CD4-positive, alpha-beta T cell treated with Interleukin-17A for 1 hour (primary cell): ENCODE measurements around the gene HAUS7.

ENCODE experiments used
- DNase-seq: peaks from one replicate; pipeline ENCODE4 v3.0.0-alpha.2; 2020

The HAUS7 gene

GRCh38 chrX:153470411-153471363 lies at the start of gene HAUS7:
HAUS7 (minus strand) TSS chrX:153470576; CDS start chrX:153470557, 19 bp downstream.
- DNase-seq: peak; percentile 90

GRCh38 chrX:153519569-153520286 lies 49.4 kb upstream of the HAUS7 start:
- DNase-seq: no peak

- no peak for DNase-seq
Measured at GRCh38 chrX:153517946-153518834, 47.8 kb upstream of the HAUS7 start.

DNA sequence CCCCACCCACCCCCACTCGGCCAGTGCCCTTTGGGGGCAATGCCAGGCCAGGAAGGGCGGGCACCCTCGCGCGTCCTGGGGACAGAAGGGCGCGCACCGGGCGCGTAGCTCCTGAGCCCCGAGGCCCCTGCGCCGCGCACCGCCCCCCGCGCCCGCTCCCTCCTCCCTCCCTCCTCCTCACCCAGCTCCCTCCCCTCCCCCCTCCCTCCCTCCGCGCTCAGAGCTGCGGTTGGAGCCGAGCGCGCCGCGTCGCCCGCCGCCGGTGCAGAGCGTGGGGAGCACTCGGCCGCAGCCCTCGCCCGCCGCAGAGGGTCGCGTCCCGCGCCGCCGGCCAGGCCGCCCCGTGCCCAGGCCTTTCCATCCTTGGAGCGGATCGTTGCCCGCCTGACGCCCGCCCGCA lies 47.0 kb upstream of the HAUS7 start, which contains the start of gene ATP2B3:
TSS of gene ATP2B3 (plus strand) at position 220 of the 400 bp plus-strand sequence. CDS start 18,606 bp downstream, outside the sequence.
- DNase-seq: no peak

DNA sequence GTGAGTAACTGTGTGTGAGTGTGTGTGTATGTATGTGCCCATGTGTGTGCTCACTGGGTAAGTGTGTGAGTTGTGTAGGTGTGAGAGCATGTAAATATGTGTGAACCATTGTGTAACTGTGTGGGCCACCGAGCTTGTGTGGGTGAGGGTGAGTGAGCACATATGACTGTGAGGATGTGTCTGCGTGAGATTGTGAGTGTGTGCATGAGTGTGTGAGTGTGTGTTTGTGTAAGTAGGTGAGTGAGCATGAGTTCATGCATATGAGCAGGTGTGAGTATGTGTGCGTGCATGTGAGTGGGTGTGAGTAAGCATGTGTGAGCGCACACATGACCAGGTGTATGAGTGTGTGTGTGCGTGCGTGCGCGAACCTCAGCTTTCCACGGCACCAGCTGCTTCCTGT lies 45.7 kb upstream of the HAUS7 start:
- DNase-seq: no peak

DNA sequence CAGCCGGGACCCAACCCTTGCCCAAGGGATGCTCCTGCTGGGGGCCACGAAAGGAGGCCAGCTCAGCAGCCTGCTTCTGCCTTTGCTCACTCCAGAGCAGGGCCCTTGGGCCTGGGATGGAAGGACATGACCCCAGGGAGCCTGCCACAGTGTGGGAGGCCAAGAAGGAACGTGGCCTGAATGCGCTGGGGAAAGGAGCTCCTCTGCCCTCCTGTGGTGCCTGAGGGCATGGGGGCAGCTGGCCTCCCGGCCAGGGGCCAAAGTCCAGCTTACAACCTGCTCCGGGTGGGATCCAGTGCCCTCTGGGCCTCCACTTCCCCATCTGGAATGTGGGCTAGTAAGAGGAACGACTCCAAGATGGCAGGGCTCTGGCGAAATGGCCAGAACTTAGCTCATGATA lies 45.1 kb upstream of the HAUS7 start:
- no peak for DNase-seq

GRCh38 chrX:153514259-153514658 lies 43.9 kb upstream of the HAUS7 start:
- DNase-seq: no peak

DNA sequence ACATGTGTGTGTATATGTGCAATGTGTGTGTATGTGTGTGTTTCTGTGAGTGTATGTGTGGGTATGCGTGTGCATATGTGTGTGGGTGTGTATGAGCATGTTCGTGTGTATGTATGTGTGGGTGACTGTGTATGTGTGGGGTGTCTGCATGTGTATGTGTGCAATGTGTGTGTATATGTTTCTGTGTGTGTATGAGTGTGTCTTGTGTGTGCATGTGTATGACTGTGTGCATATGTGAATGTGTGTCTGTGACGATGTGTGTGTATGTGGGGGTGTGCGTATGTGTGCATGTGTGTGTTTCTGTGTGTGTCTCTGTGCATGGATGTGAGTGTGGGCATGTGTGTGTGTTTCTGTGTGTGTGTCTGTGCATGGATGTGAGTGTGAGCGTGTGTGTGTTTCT lies 42.9 kb upstream of the HAUS7 start:
- DNase-seq: no peak

GRCh38 chrX:153512501-153512893 lies 42.1 kb upstream of the HAUS7 start:
- DNase-seq: no peak

DNA sequence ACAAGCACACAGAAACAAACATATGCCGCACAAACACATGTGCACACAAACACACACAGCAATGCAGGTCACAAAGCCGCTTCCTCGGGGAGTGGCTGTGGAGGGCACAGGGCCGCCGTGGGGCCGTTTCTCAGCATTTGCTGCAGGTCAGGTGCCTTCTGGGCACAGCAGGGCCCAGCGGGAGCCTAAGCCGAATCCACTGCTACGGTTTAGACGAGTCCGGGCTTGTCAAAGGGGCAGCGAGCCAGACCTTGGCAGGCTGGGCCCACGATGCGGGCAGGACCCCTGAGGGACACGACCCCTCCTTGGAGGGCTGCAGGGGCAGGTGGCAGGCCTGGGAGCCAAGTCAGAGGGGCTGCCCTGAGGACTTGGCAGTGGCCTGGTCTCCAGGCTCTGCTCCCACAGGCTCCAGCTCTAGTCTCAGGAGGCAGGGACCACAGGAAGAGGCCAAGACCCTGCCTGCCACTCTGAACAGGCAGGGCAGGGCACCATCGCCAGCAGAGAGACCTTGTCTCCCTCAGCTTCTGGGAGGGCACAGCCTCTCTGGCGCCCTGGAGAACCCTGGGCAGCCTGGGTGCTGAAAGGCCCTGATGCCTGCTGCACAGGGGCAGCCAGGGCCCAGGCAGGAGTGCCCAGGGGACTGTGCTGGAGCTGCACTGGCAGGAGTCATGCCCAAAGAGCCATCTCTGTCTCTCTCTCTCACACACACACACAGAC lies 41.6 kb upstream of the HAUS7 start:
- DNase-seq: no peak

DNA sequence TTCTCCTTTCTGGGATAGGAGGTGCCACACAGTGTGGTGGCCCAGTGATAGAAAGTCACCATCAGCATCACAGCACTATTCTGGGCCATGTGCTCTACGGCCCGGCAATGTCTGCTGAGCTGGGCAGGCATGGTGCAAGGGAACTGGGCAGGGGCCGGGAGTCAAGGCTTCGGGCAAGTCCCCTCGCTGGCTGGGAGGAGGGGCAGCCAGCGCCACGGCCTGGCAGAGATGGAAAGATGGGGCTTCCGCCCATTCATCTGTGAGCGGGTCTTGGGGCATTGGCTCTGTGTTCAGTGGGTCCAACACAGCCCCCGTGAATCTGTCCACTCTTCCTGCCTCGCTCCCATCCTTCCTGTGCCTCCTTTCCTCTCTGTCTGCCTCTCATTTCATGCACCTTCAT lies 40.0 kb upstream of the HAUS7 start:
- DNase-seq: no peak

DNA sequence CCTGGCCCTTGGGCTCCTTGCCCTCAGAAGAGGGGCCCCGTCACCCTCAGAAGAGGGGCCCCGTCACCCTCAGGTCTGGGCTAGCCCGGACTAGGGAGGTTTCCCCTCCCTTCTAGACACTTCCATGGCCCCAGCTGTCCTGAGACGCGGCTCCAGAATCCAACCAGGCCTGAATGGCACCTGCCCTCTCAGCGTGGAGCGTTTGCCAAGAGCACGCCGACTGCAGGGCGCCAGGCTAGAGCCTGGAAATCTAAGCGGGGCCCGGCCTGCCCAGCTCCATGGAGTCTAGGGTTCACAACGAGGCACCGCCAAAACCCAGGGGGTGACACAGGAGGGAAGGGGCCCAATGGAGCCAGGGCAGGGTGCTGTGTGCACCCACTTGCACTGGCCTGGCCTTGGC lies 39.2 kb upstream of the HAUS7 start:
- DNase-seq: no peak

DNA sequence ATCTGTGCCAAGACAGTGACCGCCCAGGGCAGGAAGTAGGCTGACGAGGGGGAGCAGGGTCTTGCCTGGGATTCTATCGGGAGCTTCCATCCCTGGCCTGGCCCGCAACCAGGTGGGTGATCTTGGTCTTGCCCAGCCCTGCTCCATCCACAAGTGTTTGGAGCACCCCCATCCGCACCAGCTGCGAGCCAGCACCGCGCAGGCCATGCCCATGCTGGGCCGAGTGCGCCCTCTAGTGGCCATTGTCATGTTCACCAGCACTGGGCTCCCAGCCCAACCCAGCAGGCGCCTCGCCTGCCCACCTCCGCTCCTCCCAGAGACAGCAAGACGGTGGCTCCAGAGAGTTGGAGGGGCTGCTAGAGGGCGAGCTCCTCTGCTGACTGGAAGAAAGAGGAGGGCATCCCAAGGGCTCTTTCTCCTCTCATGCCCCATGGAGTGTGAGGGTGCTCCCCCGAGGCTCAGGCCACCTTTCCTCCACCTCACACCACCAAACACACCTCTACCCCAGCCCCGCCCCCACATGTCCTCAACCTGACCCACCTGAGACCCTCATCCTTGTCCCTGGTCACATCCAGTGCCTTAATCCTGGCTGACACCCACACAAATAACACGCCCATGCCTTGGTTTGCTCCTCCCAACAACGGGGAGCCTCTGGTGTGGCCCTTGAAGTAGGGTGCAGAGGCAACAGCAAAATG lies 37.3 kb upstream of the HAUS7 start:
- peak; percentile 82 for DNase-seq

DNA sequence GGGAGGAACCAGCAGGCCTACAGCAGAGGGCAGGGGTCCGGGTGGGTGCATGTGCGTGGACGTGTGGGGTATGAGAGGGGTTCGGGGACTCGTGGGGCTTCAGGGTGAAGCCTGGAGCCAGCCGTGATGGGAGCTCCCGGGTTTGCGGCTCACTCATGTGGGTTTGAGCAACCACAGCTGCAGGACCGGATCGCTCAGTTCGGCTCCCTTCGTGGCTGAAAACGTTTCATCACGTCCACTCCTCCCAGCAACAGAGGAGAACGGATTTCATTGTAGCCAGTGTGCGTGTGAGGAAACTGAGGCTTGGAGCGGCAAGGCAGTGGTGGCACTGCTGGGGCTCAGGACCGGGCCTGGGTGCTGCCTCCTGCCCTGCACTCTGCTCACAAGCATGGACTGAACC lies 35.0 kb upstream of the HAUS7 start:
- DNase-seq: no peak

DNA sequence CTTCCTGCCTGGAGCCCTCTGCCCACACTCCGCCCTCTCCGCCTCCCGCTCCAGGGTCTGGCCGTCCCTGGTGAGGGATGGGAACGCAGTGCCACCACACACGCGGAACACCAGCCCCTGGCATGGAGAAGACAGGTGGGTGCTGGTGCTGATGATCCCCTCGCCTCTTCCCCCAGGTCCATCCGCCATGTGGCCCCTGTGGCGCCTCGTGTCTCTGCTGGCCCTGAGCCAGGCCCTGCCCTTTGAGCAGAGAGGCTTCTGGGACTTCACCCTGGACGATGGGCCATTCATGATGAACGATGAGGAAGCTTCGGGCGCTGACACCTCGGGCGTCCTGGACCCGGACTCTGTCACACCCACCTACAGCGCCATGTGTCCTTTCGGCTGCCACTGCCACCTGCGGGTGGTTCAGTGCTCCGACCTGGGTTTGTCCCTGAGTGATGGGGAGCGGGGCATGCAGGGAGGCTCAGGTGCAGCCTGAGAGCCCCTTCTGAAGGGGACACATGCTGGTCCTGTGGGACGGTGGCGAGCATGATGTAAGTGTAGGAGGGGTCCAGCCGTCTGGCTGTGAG lies 34.2 kb upstream of the HAUS7 start:
- no peak for DNase-seq

- no peak for DNase-seq
Measured at GRCh38 chrX:153502796-153503195, 32.4 kb upstream of the HAUS7 start.

DNA sequence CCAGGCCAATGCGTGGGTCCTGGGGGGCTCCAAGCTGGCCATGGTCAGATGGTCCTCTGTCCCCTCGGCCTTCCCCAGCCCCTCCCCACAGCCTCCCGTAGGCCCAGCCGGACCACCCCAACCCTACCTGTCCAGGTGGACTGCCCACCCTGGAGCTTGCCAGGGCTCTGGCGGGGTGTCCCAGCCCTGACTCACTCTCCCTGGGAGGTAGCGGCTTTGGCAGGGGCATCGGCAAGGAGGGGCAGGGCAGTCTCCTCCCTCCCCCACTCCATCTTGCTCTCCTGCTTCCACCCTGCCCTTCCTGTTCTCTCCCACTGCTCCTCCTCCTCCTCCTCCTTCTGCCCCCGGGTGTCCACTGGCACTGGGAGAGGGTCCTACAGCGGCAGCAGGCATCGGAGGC lies 31.8 kb upstream of the HAUS7 start:
- DNase-seq: no peak

- no peak for DNase-seq
Measured at GRCh38 chrX:153501530-153501929, 31.2 kb upstream of the HAUS7 start.

DNA sequence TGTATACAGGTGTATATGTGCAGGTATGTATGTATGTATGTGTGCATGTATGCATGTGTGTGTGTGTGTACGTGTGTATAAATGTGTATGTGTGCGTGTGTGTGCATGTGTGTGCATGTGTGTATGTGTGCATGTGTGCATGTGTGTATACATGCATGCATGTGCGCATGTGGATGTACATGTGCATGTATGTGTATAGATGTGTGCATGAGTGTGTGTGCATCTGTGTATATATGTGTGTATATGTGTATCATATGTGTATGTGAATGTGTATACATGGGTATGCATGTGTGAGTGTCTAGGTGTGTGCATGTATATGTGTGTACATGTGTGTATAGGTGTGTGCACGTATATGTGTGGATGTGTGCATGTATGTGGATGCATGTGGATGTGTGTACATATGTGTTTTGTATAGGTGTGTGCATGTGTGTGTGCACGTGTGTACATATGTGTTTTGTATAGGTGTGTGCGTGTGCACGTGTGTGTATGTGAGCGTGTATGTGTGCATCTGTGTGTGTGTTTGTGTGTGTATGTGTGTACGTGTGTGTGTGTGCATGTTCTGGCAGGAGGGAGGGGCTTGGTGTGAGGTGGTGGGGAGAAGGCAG lies 30.4 kb upstream of the HAUS7 start:
- no peak for DNase-seq

GRCh38 chrX:153499876-153500275 lies 29.5 kb upstream of the HAUS7 start:
- no peak for DNase-seq

DNA sequence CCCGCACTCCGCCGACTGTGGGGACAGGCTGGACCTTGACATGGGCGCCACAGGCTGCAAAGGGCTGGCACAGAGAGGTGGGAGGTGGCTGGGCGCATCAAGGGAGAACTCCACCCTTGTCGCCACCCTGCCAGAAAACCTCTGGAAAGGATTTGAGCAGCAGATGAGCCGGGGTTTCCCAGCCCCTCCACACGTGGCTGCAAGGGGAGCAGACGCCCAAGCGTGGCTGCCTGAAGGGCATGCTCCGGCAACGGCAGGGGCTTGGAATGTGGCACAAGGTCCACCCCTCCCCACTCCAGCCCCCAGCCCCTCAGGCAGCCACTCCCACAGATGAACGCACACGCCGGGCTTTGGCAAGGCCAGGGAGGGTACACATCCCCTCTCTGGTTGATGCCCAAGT lies 29.0 kb upstream of the HAUS7 start:
- DNase-seq: no peak
